ENCODE results near the gene SNTA1. TPM values are rescaled to one million over a fixed set of nuclear protein-coding genes. Genes with fewer than 3 reads are reported as not detected.

The SNTA1 gene
- total and polyA plus RNA-seq, 9 of the 15 experiments (the other 6 are each of a cell fraction or from before 2014, with no cell fraction given) = 1.2 to 40.8 (median 20.3) TPM

DNA sequence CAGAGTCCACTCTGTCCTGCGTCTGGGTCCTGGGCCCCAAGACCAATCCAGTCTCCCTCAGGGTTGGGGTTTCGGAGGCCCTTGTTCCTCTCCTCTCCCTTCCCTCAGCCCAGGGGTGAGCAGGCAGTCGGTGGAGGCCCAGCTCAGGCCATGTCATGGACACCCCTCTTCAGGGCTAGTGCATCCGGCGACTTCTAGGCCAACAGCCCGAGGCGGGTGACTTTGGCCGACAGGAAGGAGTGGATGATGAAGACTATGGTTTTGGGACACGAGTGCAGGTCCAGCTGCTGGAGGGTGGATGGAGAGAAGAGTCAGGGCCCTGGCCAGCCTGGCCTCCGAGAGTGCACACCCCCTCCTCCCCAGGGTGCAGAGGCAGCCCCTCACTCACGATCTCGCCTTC lies 35.2 kb downstream of the SNTA1 start:
- H3K9me1 ChIP-seq (ENCODE audit: control insufficient read depth, insufficient read depth, low read length) = no peaks in the 10 kb centered on the region
- in situ Hi-C loops (cut with MboI) = no loop called here
- H3K27ac ChIP-seq (ENCODE audit: extremely low read depth, low read depth, low read length) = no peak overlapping the region
- no peak overlapping the region for H3K4me3 ChIP-seq
- H3K9ac ChIP-seq (ENCODE audit: insufficient read depth in 1 of 2, low read depth in 2 of 2, low read length in 2 of 2) = no peak overlapping the region
- no peak for FAIRE-seq
- H3K4me1 ChIP-seq (replicated peaks in 1 of 2; ENCODE audit: control insufficient read depth in 2 of 2, insufficient read depth in 2 of 2, low read length in 2 of 2) = peaks cover 3 to 15% of the 10 kb centered on the region in 2 experiments; a peak in 3 of 5 replicates
- intact Hi-C loops (cut with micrococcal nuclease) = no loop called here
- CTCF ChIA-PET (ENCODE audit: low intra/inter-chr PET ratio) = no interaction called here
- POLR2A ChIA-PET = interaction anchor here (0.6 to 1.4 kb wide), 3 partner anchors 9 to 559 kb away, joined by 3 read pairs; no protein-coding TSS in a partner anchor
- H2AFZ ChIP-seq (ENCODE audit: low read depth, low read length) = no peak overlapping the region
- no peaks in the 10 kb centered on the region for H4K20me1 ChIP-seq (replicated peaks; ENCODE audit: control insufficient read depth, insufficient read depth, low read length)
- TF ChIP-seq C11orf30 (IDR thresholded peaks at IDR 0.05; ENCODE audit: low read depth) (no peak), POLR2G (IDR thresholded peaks at IDR 0.05; ENCODE audit: low read depth, low read length) (0 out of 2 replicates have a peak, but pooled peaks have one; percentile 33)
- no peaks in the 10 kb centered on the region for H3K9me3 ChIP-seq (replicated peaks; ENCODE audit: control insufficient read depth, insufficient read depth, low read depth, low read length)
- no peak overlapping the region for H3K4me2 ChIP-seq (ENCODE audit: insufficient read depth, low read length)
- no peaks in the 10 kb centered on the region for H3K27me3 ChIP-seq (ENCODE audit: control insufficient read depth in 2 of 2, insufficient read depth in 2 of 2, low read length in 2 of 2)
- H3K36me3 ChIP-seq (ENCODE audit: control insufficient read depth, insufficient read depth, low read length) = peaks cover 54% of the 10 kb centered on the region
- no peak for ATAC-seq
- no peak for DNase-seq (ENCODE audit: extremely low read depth in 1 of 4, low spot score in 3 of 4)
- BruUV-seq (replicated peaks) = no TSS peak
- 0 out of 3 replicates have a peak, but pooled peaks cover 4% of the 10 kb centered on the region for H3K79me2 ChIP-seq (ENCODE audit: control insufficient read depth, insufficient read depth, low read length)
- WGBS (ENCODE audit: insufficient coverage, low coverage, missing lambda C conversion rate) = 92% methylated on average over 10 of the region's 12 CpGs

DNA sequence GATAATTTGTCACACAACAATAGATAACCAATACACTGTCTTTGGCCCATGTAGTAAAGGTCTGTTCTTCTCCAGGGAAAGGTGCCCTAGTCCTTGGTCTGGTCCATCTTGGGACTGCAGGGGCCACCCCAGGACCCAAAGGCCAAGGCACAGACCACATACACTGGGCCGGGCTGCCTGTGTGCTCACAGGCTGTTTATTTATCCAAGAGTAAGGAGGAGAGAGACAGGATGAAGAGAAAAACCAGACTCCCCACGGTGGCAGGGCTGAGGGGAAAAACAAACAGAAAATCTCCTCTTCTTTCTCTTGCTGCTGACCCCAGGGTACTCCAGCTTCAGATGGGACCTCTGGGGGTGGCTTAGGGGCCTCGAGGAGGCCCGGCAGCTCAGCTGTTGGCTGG lies 35.8 kb downstream of the SNTA1 start:
- no peak overlapping the region for H3K9ac ChIP-seq (ENCODE audit: insufficient read depth in 1 of 2, low read depth in 2 of 2, low read length in 2 of 2)
- in situ Hi-C loops (cut with MboI) = no loop called here
- intact Hi-C loops (cut with micrococcal nuclease) = no loop called here

More for the DNA sequence above, 35.8 kb downstream of the SNTA1 start:
- H3K36me3 ChIP-seq (ENCODE audit: control insufficient read depth, insufficient read depth, low read length) = peaks cover 54% of the 10 kb centered on the region
- no peak overlapping the region for H2AFZ ChIP-seq (ENCODE audit: low read depth, low read length)
- no peak for ATAC-seq
- H3K27me3 ChIP-seq (ENCODE audit: control insufficient read depth in 2 of 2, insufficient read depth in 2 of 2, low read length in 2 of 2) = no peaks in the 10 kb centered on the region
- H4K20me1 ChIP-seq (replicated peaks; ENCODE audit: control insufficient read depth, insufficient read depth, low read length) = no peaks in the 10 kb centered on the region
- FAIRE-seq = no peak
- no peak for DNase-seq (ENCODE audit: extremely low read depth in 1 of 4, low spot score in 3 of 4)
- H3K4me2 ChIP-seq (ENCODE audit: insufficient read depth, low read length) = no peak overlapping the region
- ChIA-PET CTCF (ENCODE audit: low intra/inter-chr PET ratio) (no interaction called here), POLR2A (interaction anchor here (0.6 to 1.4 kb wide), 2 partner anchors 8 to 560 kb away, joined by 3 read pairs; no protein-coding TSS in a partner anchor)
- H3K9me3 ChIP-seq (replicated peaks; ENCODE audit: control insufficient read depth, insufficient read depth, low read depth, low read length) = no peaks in the 10 kb centered on the region
- TF ChIP-seq ZNF408 (CRISPR knock-in tag; IDR thresholded peaks at IDR 0.05; ENCODE audit: low read depth) (no peak), PHF20 (IDR thresholded peaks at IDR 0.05; ENCODE audit: partially characterized antibody) (no peak), ZFP36 (IDR thresholded peaks at IDR 0.05; ENCODE audit: low read depth, low read length, partially characterized antibody) (no peak), ZNF785 (CRISPR knock-in tag; IDR thresholded peaks at IDR 0.05) (no peak), KAT7 (CRISPR knock-in tag; IDR thresholded peaks at IDR 0.05; ENCODE audit: borderline replicate concordance) (no peak), ZBTB1 (CRISPR knock-in tag; IDR thresholded peaks at IDR 0.05; ENCODE audit: borderline replicate concordance, low read depth) (no peak), ARID1B (IDR thresholded peaks at IDR 0.05) (no peak), ZNF239 (CRISPR knock-in tag; IDR thresholded peaks at IDR 0.05) (no peak), TAL1 (IDR thresholded peaks at IDR 0.05) (no peak)
- TF ChIP-seq, protein P1, sequence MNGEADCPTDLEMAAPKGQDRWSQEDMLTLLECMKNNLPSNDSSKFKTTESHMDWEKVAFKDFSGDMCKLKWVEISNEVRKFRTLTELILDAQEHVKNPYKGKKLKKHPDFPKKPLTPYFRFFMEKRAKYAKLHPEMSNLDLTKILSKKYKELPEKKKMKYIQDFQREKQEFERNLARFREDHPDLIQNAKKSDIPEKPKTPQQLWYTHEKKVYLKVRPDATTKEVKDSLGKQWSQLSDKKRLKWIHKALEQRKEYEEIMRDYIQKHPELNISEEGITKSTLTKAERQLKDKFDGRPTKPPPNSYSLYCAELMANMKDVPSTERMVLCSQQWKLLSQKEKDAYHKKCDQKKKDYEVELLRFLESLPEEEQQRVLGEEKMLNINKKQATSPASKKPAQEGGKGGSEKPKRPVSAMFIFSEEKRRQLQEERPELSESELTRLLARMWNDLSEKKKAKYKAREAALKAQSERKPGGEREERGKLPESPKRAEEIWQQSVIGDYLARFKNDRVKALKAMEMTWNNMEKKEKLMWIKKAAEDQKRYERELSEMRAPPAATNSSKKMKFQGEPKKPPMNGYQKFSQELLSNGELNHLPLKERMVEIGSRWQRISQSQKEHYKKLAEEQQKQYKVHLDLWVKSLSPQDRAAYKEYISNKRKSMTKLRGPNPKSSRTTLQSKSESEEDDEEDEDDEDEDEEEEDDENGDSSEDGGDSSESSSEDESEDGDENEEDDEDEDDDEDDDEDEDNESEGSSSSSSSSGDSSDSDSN (IDR thresholded peaks at IDR 0.05; ENCODE audit: borderline replicate concordance in 1 of 2, low read depth in 2 of 2, low read length in 2 of 2) = no peak
- 0 out of 3 replicates have a peak, but pooled peaks cover 5% of the 10 kb centered on the region for H3K79me2 ChIP-seq (ENCODE audit: control insufficient read depth, insufficient read depth, low read length)
- peaks cover 3 to 15% of the 10 kb centered on the region in 2 experiments; a peak in 3 of 5 replicates for H3K4me1 ChIP-seq (replicated peaks in 1 of 2; ENCODE audit: control insufficient read depth in 2 of 2, insufficient read depth in 2 of 2, low read length in 2 of 2)
- BruUV-seq (replicated peaks) = no TSS peak
- H3K4me3 ChIP-seq = no peak overlapping the region
- no peak overlapping the region for H3K27ac ChIP-seq (ENCODE audit: extremely low read depth, low read depth, low read length)
- 77% methylated on average over 4 of the region's 4 CpGs for WGBS (ENCODE audit: insufficient coverage, low coverage, missing lambda C conversion rate)
- H3K9me1 ChIP-seq (ENCODE audit: control insufficient read depth, insufficient read depth, low read length) = no peaks in the 10 kb centered on the region
